ENCODE results near the gene F2RL1.

- TF ChIP-seq CTCF (IDR thresholded peaks at IDR 0.05; ENCODE audit: poor library complexity) (no peak), EZH2 (IDR thresholded peaks at IDR 0.05; ENCODE audit: borderline replicate concordance) (no peak), EZH2phosphoT487 (IDR thresholded peaks at IDR 0.05; ENCODE audit: low read depth, severe bottlenecking, unreplicated experiment) (no peak)
Observed at GRCh38 chr5:76870046-76870445, 51.2 kb downstream of the F2RL1 start.

Data from hepatocyte (in vitro differentiated cells).